ENCODE results near the gene CIAPIN1. TPM values are rescaled to one million over a fixed set of nuclear protein-coding genes. Genes with fewer than 3 reads are reported as not detected.
A peak's percentile ranks its signal among the peaks of the same experiment; 100 is the strongest.

Gene CIAPIN1
- total RNA-seq, 2 donors from 2014 or later = 54.9 to 67.4 TPM

- Histone ChIP-seq H3K4me3 (no peak overlapping the region), H3K9ac (ENCODE audit: low read depth in 2 of 2, low read length in 2 of 2) (no peak overlapping the region), H3K4me1 (peaks cover 11% of the 10 kb centered on the region), H3K36me3 (peaks cover 17% of the 10 kb centered on the region), H3K27ac (no peak overlapping the region), H3K9me3 (no peaks in the 10 kb centered on the region), H3K27me3 (no peaks in the 10 kb centered on the region)
- intact Hi-C loops (cut with DNase I) = loop anchor here (5.0 kb wide), 1 partner anchor 49 kb away; no protein-coding TSS in a partner anchor
- TF ChIP-seq CTCF (IDR thresholded peaks at IDR 0.05) = no peak
- no peak for DNase-seq
Measured at GRCh38 chr16:57468346-57468745, 21.2 kb upstream of the CIAPIN1 start.

GRCh38 chr16:57464523-57464922 lies 17.3 kb upstream of the CIAPIN1 start:
- H3K36me3 ChIP-seq = peaks cover 21% of the 10 kb centered on the region
- no peaks in the 10 kb centered on the region for H3K27me3 ChIP-seq
- intact Hi-C loops (cut with DNase I) = no loop called here
- no peaks in the 10 kb centered on the region for H3K9me3 ChIP-seq
- DNase-seq = no peak
- TF ChIP-seq CTCF (IDR thresholded peaks at IDR 0.05) = no peak
- H3K9ac ChIP-seq (ENCODE audit: low read depth in 2 of 2, low read length in 2 of 2) = no peak overlapping the region
- no peak overlapping the region for H3K4me3 ChIP-seq
- H3K4me1 ChIP-seq = no peaks in the 10 kb centered on the region
- H3K27ac ChIP-seq = no peak overlapping the region

- Histone ChIP-seq H3K36me3 (peaks cover 15% of the 10 kb centered on the region), H3K27me3 (no peaks in the 10 kb centered on the region), H3K27ac (peak overlapping the region; percentile 60), H3K4me3 (peak overlapping the region; percentile 100), H3K9me3 (no peaks in the 10 kb centered on the region), H3K4me1 (no peaks in the 10 kb centered on the region), H3K9ac (ENCODE audit: low read depth in 2 of 2, low read length in 2 of 2) (peak overlapping the region; percentile 79 to 96)
- no peak for TF ChIP-seq CTCF (IDR thresholded peaks at IDR 0.05)
- DNase-seq = no peak
- intact Hi-C loops (cut with DNase I) = no loop called here
Measured at GRCh38 chr16:57462978-57463362, 15.8 kb upstream of the CIAPIN1 start.

- H3K4me3 ChIP-seq = peak within 1 kb of the TSS; percentile 100
- H3K9me3 ChIP-seq = no peaks in the 10 kb centered on the region
- H3K27me3 ChIP-seq = no peaks in the 10 kb centered on the region
- H3K27ac ChIP-seq = peak within 1 kb of the TSS; percentile 60
- intact Hi-C loops (cut with DNase I) = no loop called here
- H3K4me1 ChIP-seq = no peaks in the 10 kb centered on the region
- peak within 1 kb of the TSS; percentile 79 to 96 for H3K9ac ChIP-seq (ENCODE audit: low read depth in 2 of 2, low read length in 2 of 2)
- H3K36me3 ChIP-seq = peaks cover 15% of the 10 kb centered on the region
- TF ChIP-seq CTCF (IDR thresholded peaks at IDR 0.05) = peak; percentile 93
- peak; percentile 89 for DNase-seq
Measured at GRCh38 chr16:57462209-57462977, 15.2 kb upstream of the CIAPIN1 start, which contains the start of gene POLR2C. Gene POLR2C (plus strand): TSS chr16:57462679. CDS start chr16:57462725, 46 bp downstream.

- no peak overlapping the region for H3K9ac ChIP-seq (ENCODE audit: low read depth in 2 of 2, low read length in 2 of 2)
- no peaks in the 10 kb centered on the region for H3K27me3 ChIP-seq
- intact Hi-C loops (cut with DNase I) = no loop called here
- no peak overlapping the region for H3K27ac ChIP-seq
- H3K9me3 ChIP-seq = no peaks in the 10 kb centered on the region
- H3K4me3 ChIP-seq = no peak overlapping the region
- H3K4me1 ChIP-seq = no peaks in the 10 kb centered on the region
- no peak for TF ChIP-seq CTCF (IDR thresholded peaks at IDR 0.05)
- DNase-seq = no peak
- H3K36me3 ChIP-seq = peaks cover 12% of the 10 kb centered on the region
Measured at GRCh38 chr16:57452021-57452420, 4.8 kb upstream of the CIAPIN1 start.

Measured in colonic mucosa (tissue), 4 donors.